Rectal smooth muscle tissue (tissue), 1 donor: ENCODE results near the gene EHD1.

Experiments
- H3K27ac ChIP-seq: one replicate; pipeline ENCODE4 v1.7.0; 2013; ENCODE audit warnings: low read depth, low read length, inconsistent platforms
- H3K27me3 ChIP-seq: one replicate; pipeline ENCODE4 v1.7.0; 2013; ENCODE audit warnings: low read length; ENCODE audit not compliant: control insufficient read depth, insufficient read depth
- H3K36me3 ChIP-seq: one replicate; pipeline ENCODE4 v1.7.0; 2013; ENCODE audit warnings: low read length; ENCODE audit not compliant: control insufficient read depth, insufficient read depth
- H3K4me1 ChIP-seq: one replicate; pipeline ENCODE4 v1.7.0; 2013; ENCODE audit warnings: low read length; ENCODE audit not compliant: control insufficient read depth, insufficient read depth
- H3K4me3 ChIP-seq: one replicate; pipeline ENCODE4 v1.7.0; 2013; ENCODE audit warnings: low read length
- H3K9ac ChIP-seq: one replicate; pipeline ENCODE4 v1.7.0; 2013; ENCODE audit warnings: low read length

Gene EHD1

GRCh38 chr11:64878494-64879243 is at the start of gene EHD1:
TSS of gene EHD1 (minus strand) at chr11:64878621. CDS start at chr11:64878464, 157 bp downstream.
- Histone ChIP-seq H3K27me3 (no peaks in the 10 kb centered on the region), H3K27ac (peak within 1 kb of the TSS; percentile 91), H3K4me3 (peak within 1 kb of the TSS; percentile 99), H3K4me1 (peaks cover 19% of the 10 kb centered on the region), H3K9ac (peak within 1 kb of the TSS; percentile 94), H3K36me3 (peaks cover 2% of the 10 kb centered on the region)

GRCh38 chr11:64926689-64927088 is 48.3 kb upstream of the EHD1 start:
- Histone ChIP-seq H3K4me3 (no peak overlapping the region), H3K27me3 (no peaks in the 10 kb centered on the region), H3K27ac (no peak overlapping the region), H3K9ac (no peak overlapping the region), H3K4me1 (peaks cover 6% of the 10 kb centered on the region), H3K36me3 (peaks cover 17% of the 10 kb centered on the region)

GRCh38 chr11:64925536-64926436 is 47.4 kb upstream of the EHD1 start:
- Histone ChIP-seq H3K4me3 (peak overlapping the region; percentile 86), H3K27ac (no peak overlapping the region), H3K36me3 (peaks cover 10% of the 10 kb centered on the region), H3K9ac (no peak overlapping the region), H3K27me3 (no peaks in the 10 kb centered on the region), H3K4me1 (peaks cover 6% of the 10 kb centered on the region)

- Histone ChIP-seq H3K36me3 (peaks cover 4% of the 10 kb centered on the region), H3K27ac (peak overlapping the region; percentile 96), H3K9ac (peak overlapping the region; percentile 81), H3K4me1 (peaks cover 6% of the 10 kb centered on the region), H3K27me3 (no peaks in the 10 kb centered on the region), H3K4me3 (peak overlapping the region; percentile 86)
Measured at GRCh38 chr11:64924910-64925284, 46.5 kb upstream of the EHD1 start.

- peak within 1 kb of the TSS; percentile 95 for H3K9ac ChIP-seq
- H3K27me3 ChIP-seq = no peaks in the 10 kb centered on the region
- H3K4me1 ChIP-seq = peaks cover 6% of the 10 kb centered on the region
- peak within 1 kb of the TSS; percentile 86 for H3K4me3 ChIP-seq
- H3K27ac ChIP-seq = peak within 1 kb of the TSS; percentile 96
- peaks cover 4% of the 10 kb centered on the region for H3K36me3 ChIP-seq
Measured at GRCh38 chr11:64923944-64924909, 45.8 kb upstream of the EHD1 start, which contains the start of gene PPP2R5B. TSS of gene PPP2R5B (plus strand) at chr11:64924689. CDS start at chr11:64925735, 1,046 bp downstream.

GRCh38 chr11:64923151-64923661 is 44.8 kb upstream of the EHD1 start:
- H3K27ac ChIP-seq = peak overlapping the region; percentile 96
- peak overlapping the region; percentile 95 for H3K9ac ChIP-seq
- no peaks in the 10 kb centered on the region for H3K27me3 ChIP-seq
- peaks cover 2% of the 10 kb centered on the region for H3K36me3 ChIP-seq
- H3K4me1 ChIP-seq = peaks cover 6% of the 10 kb centered on the region
- peak overlapping the region; percentile 86 for H3K4me3 ChIP-seq

- H3K27me3 ChIP-seq = no peaks in the 10 kb centered on the region
- no peak overlapping the region for H3K4me3 ChIP-seq
- H3K4me1 ChIP-seq = peaks cover 7% of the 10 kb centered on the region
Measured at GRCh38 chr11:64921384-64921783, 43.0 kb upstream of the EHD1 start.

GRCh38 chr11:64920124-64920523 is 41.7 kb upstream of the EHD1 start:
- H3K36me3 ChIP-seq = no peaks in the 10 kb centered on the region
- no peak overlapping the region for H3K27ac ChIP-seq
- H3K9ac ChIP-seq = no peak overlapping the region
- H3K4me3 ChIP-seq = no peak overlapping the region
- peaks cover 13% of the 10 kb centered on the region for H3K4me1 ChIP-seq
- no peaks in the 10 kb centered on the region for H3K27me3 ChIP-seq

More at GRCh38 chr11:64921384-64921783, 43.0 kb upstream of the EHD1 start:
- no peaks in the 10 kb centered on the region for H3K36me3 ChIP-seq
- no peak overlapping the region for H3K9ac ChIP-seq
- H3K27ac ChIP-seq = no peak overlapping the region

GRCh38 chr11:64919627-64920026 is 41.2 kb upstream of the EHD1 start:
- H3K27me3 ChIP-seq = no peaks in the 10 kb centered on the region
- no peak overlapping the region for H3K27ac ChIP-seq
- no peak overlapping the region for H3K4me3 ChIP-seq
- no peak overlapping the region for H3K9ac ChIP-seq
- peaks cover 13% of the 10 kb centered on the region for H3K4me1 ChIP-seq
- no peaks in the 10 kb centered on the region for H3K36me3 ChIP-seq

GRCh38 chr11:64918017-64918416 is 39.6 kb upstream of the EHD1 start:
- Histone ChIP-seq H3K9ac (peak overlapping the region; percentile 20), H3K27ac (peak overlapping the region; percentile 82), H3K36me3 (peaks cover 7% of the 10 kb centered on the region), H3K4me3 (peak overlapping the region; percentile 73), H3K27me3 (no peaks in the 10 kb centered on the region), H3K4me1 (peaks cover 9% of the 10 kb centered on the region)

- Histone ChIP-seq H3K9ac (peak overlapping the region; percentile 20), H3K27ac (peak overlapping the region; percentile 82), H3K27me3 (no peaks in the 10 kb centered on the region), H3K4me1 (peaks cover 9% of the 10 kb centered on the region), H3K36me3 (peaks cover 10% of the 10 kb centered on the region), H3K4me3 (peak overlapping the region; percentile 73)
Measured at GRCh38 chr11:64917663-64917995, 39.2 kb upstream of the EHD1 start.
